ENCODE measurements around the gene FICD.
"Not testable (repeated sequence)": the region's sequence is repeated elsewhere in the genome, so short reads cannot be mapped to it uniquely, and the experiment has no call there.

The FICD gene

GRCh38 chr12:108538146-108538545, 23.1 kb downstream of the FICD start:
- no peak for DNase-seq (ENCODE audit: low spot score)

- no peak for DNase-seq (ENCODE audit: low spot score)
These were observed 23.6 kb downstream of the FICD start for GRCh38 chr12:108538616-108539195.

GRCh38 chr12:108542320-108542719, 27.2 kb downstream of the FICD start:
- no peak for DNase-seq (ENCODE audit: low spot score)

- DNase-seq (ENCODE audit: low spot score), result no peak
These were observed 28.6 kb downstream of the FICD start for GRCh38 chr12:108543652-108544051.

- no peak for DNase-seq (ENCODE audit: low spot score)
These were observed 32.6 kb downstream of the FICD start for GRCh38 chr12:108547686-108548085.

- DNase-seq (ENCODE audit: low spot score), result no peak
These were observed 34.0 kb downstream of the FICD start for GRCh38 chr12:108548954-108549521.

GRCh38 chr12:108551535-108551934, 36.5 kb downstream of the FICD start:
- DNase-seq (ENCODE audit: low spot score), result no peak

- DNase-seq (ENCODE audit: low spot score), result no peak
These were observed 38.7 kb downstream of the FICD start for GRCh38 chr12:108553799-108554198.

- not testable (repeated sequence) for DNase-seq (ENCODE audit: low spot score)
These were observed 40.3 kb downstream of the FICD start for GRCh38 chr12:108555383-108555782.

GRCh38 chr12:108559007-108559655, 44.1 kb downstream of the FICD start:
- no peak for DNase-seq (ENCODE audit: low spot score)

- peak; percentile 30 for DNase-seq (ENCODE audit: low spot score)
These were observed 44.7 kb downstream of the FICD start for GRCh38 chr12:108559748-108560147.

GRCh38 chr12:108560321-108560721, 45.2 kb downstream of the FICD start:
- peak; percentile 52 for DNase-seq (ENCODE audit: low spot score)

- peak; percentile 96 for DNase-seq (ENCODE audit: low spot score)
These were observed 46.0 kb downstream of the FICD start, which contains the start of gene SART3 for GRCh38 chr12:108560752-108561719. SART3 (minus strand) TSS chr12:108561173; CDS start chr12:108561154, 19 bp downstream.

- DNase-seq (ENCODE audit: low spot score), result no peak
These were observed 46.8 kb downstream of the FICD start for GRCh38 chr12:108561852-108562347.

GRCh38 chr12:108562348-108563135, 47.5 kb downstream of the FICD start, which contains the start of gene ISCU:
ISCU (plus strand) TSS chr12:108562596; CDS start chr12:108562623, 27 bp downstream.
- DNase-seq (ENCODE audit: low spot score), result peak; percentile 98

GRCh38 chr12:108563136-108563803, 48.2 kb downstream of the FICD start:
- DNase-seq (ENCODE audit: low spot score), result peak; percentile 98

- DNase-seq (ENCODE audit: low spot score), result no peak
These were observed 48.7 kb downstream of the FICD start for GRCh38 chr12:108563804-108564151.

GRCh38 chr12:108564724-108565123, 49.6 kb downstream of the FICD start:
- no peak for DNase-seq (ENCODE audit: low spot score)

- DNase-seq (ENCODE audit: low spot score), result no peak
These were observed 50.1 kb downstream of the FICD start for GRCh38 chr12:108565146-108565545.

GRCh38 chr12:108565976-108566375, 50.9 kb downstream of the FICD start:
- DNase-seq (ENCODE audit: low spot score), result peak; percentile 91

- no peak for DNase-seq (ENCODE audit: low spot score)
These were observed 51.4 kb downstream of the FICD start for GRCh38 chr12:108566452-108566851.
